HT-29 (cell line): ENCODE measurements around the gene FAM8A1. TPM values are rescaled to one million over a fixed set of nuclear protein-coding genes. Genes with fewer than 3 reads are reported as not detected.

ENCODE experiments used
- DNase-seq: peaks from one replicate; pipeline ENCODE4 v3.0.0-alpha.2; 2015; ENCODE audit warnings: low spot score
- small RNA-seq: library from RNA; depleted of rRNA; stranded (forward); fragments of <200 nt; gene quantifications from one replicate; pipeline ENCODE3, GENCODE V24; 2014
- total RNA-seq: library from RNA; depleted of rRNA; stranded (reverse); fragments of >200 nt; shearing (Covaris generic); gene quantifications from 2 replicates; pipeline ENCODE4 v1.2.3, GENCODE V29; 2014; rRNA removed

Gene FAM8A1
- total RNA-seq, 1 experiment from 2014 or later = 9.9 TPM

- peak; percentile 11 for DNase-seq
These were observed 56.0 kb downstream of the FAM8A1 start for GRCh38 chr6:17656092-17656491.

- no peak for DNase-seq
These were observed 56.5 kb downstream of the FAM8A1 start for GRCh38 chr6:17656644-17657043.

Small RNA genes within 50 kb of the gene (small RNA-seq; reads per million reads assigned to genes)
- gene RNU6-190P = not detected
- gene SUMO2P13 = not detected

Other genes with a start within 250 kb of the FAM8A1 start
- gene CAP2, start 206.7 kb upstream of the FAM8A1 start, total RNA-seq = 0.61 and 0.81 TPM in 2 replicates
- gene NUP153, start 106.6 kb downstream of the FAM8A1 start, total RNA-seq = 29.3 and 31.3 TPM in 2 replicates